HEK293 (cell line): ENCODE results near the gene PAFAH1B2.

ENCODE experiments used
- CTCF ChIA-PET: fragments of 350-600 bp; formaldehyde crosslinking; extraction: SDS; loops from one replicate; lab custom pipeline; 2021; ENCODE audit warnings: antibody characterized with exemption; lab: Yijun Ruan, JAX
- POLR2A ChIA-PET: fragments of 300-600 bp; formaldehyde crosslinking; extraction: SDS; loops from one replicate; lab custom pipeline; 2020; ENCODE audit warnings: antibody characterized with exemption, inconsistent platforms; lab: Yijun Ruan, JAX
- H3K27ac ChIP-seq: fragments of 200-500 bp; sonication (Bioruptor generic); 2 replicates; pipeline ENCODE4 v1.5.1; 2014; ENCODE audit warnings: low read depth, low read length, control low read depth, inconsistent platforms; ENCODE audit errors: extremely low read depth
- H3K36me3 ChIP-seq, 2 experiments: fragments of 200-500 bp in 1 of 2; sonication (Bioruptor generic) in 1 of 2; 1 replicate in 1 of 2; 2 replicates in 1 of 2; pipeline ENCODE4 v1.5.1; 2014 to 2017; ENCODE audit warnings: inconsistent platforms in 2 of 2, low read length in 2 of 2; ENCODE audit not compliant: control insufficient read depth in 2 of 2, insufficient read depth in 1 of 2
- H3K4me1 ChIP-seq: fragments of 200-500 bp; sonication (Bioruptor generic); 2 replicates; pipeline ENCODE4 v1.5.1; 2014; ENCODE audit warnings: mild to moderate bottlenecking, low read length, inconsistent platforms; ENCODE audit not compliant: control insufficient read depth, insufficient read depth
- H3K4me3 ChIP-seq: 2 replicates; pipeline ENCODE4 v1.5.1; 2011; ENCODE audit warnings: low read depth, mild to moderate bottlenecking, control low read depth, low read length, moderate library complexity
- H3K9me3 ChIP-seq: fragments of 200-500 bp; sonication (Bioruptor generic); 2 replicates; pipeline ENCODE4 v1.5.1; 2014; ENCODE audit warnings: low read depth, low read length, inconsistent platforms; ENCODE audit not compliant: control insufficient read depth, insufficient read depth
- BCL6B ChIP-seq: fragments of 450-650 bp; formaldehyde crosslinking; IDR thresholded peaks from 2 replicates; pipeline ENCODE4 v1.5.1; 2017; ENCODE audit warnings: missing biosample characterization, missing genetic modification characterization
- GLI4 ChIP-seq: fragments of 450-650 bp; formaldehyde crosslinking; IDR thresholded peaks from 2 replicates; pipeline ENCODE4 v1.5.1; 2016; ENCODE audit warnings: missing biosample characterization, missing genetic modification characterization
- GLIS1 ChIP-seq: fragments of 450-650 bp; formaldehyde crosslinking; IDR thresholded peaks from 2 replicates; pipeline ENCODE4 v1.5.1; 2016; ENCODE audit warnings: missing biosample characterization, missing genetic modification characterization
- GLIS2 ChIP-seq: fragments of 450-650 bp; formaldehyde crosslinking; IDR thresholded peaks from 2 replicates; pipeline ENCODE4 v1.5.1; 2016; ENCODE audit warnings: missing biosample characterization, missing genetic modification characterization
- HOXC10 ChIP-seq: sonication (generic); formaldehyde crosslinking; IDR thresholded peaks from 2 replicates; pipeline ENCODE4 v1.8.1; 2023; ENCODE audit warnings: mild to moderate bottlenecking, missing genetic modification reagents
- KLF10 ChIP-seq: fragments of 450-650 bp; IDR thresholded peaks from 2 replicates; pipeline ENCODE4 v1.5.1; 2018; ENCODE audit warnings: missing biosample characterization, mild to moderate bottlenecking, missing genetic modification characterization
- MEIS1 ChIP-seq: sonication (generic); formaldehyde crosslinking; IDR thresholded peaks from 2 replicates; pipeline ENCODE4 v1.8.1; 2022; ENCODE audit warnings: missing genetic modification reagents, mild to moderate bottlenecking, borderline replicate concordance
- ZBTB1 ChIP-seq: fragments of 450-650 bp; formaldehyde crosslinking; IDR thresholded peaks from 2 replicates; pipeline ENCODE4 v1.5.1; 2016; ENCODE audit warnings: missing biosample characterization, missing genetic modification characterization
- ZBTB8A ChIP-seq: fragments of 450-650 bp; formaldehyde crosslinking; IDR thresholded peaks from 2 replicates; pipeline ENCODE4 v1.5.1; 2016; ENCODE audit warnings: missing biosample characterization, missing genetic modification characterization
- ZFP41 ChIP-seq: fragments of 450-650 bp; formaldehyde crosslinking; IDR thresholded peaks from 2 replicates; pipeline ENCODE4 v1.5.1; 2016; ENCODE audit warnings: missing biosample characterization, missing genetic modification characterization, borderline replicate concordance
- ZNF121 ChIP-seq: fragments of 450-650 bp; formaldehyde crosslinking; IDR thresholded peaks from 2 replicates; pipeline ENCODE4 v1.5.1; 2016; ENCODE audit warnings: missing biosample characterization, missing genetic modification characterization
- ZNF169 ChIP-seq: fragments of 450-650 bp; formaldehyde crosslinking; IDR thresholded peaks from 2 replicates; pipeline ENCODE4 v1.5.1; 2016; ENCODE audit warnings: missing biosample characterization, missing genetic modification characterization
- ZNF223 ChIP-seq: fragments of 450-650 bp; formaldehyde crosslinking; IDR thresholded peaks from 2 replicates; pipeline ENCODE4 v1.5.1; 2016; ENCODE audit warnings: missing biosample characterization, missing genetic modification characterization
- ZNF335 ChIP-seq: fragments of 450-650 bp; formaldehyde crosslinking; conservative IDR thresholded peaks from 2 replicates; pipeline ENCODE4 v1.5.1; 2016; ENCODE audit warnings: missing biosample characterization, missing genetic modification characterization
- ZNF423 ChIP-seq: fragments of 450-650 bp; formaldehyde crosslinking; IDR thresholded peaks from 2 replicates; pipeline ENCODE4 v1.5.1; 2016; ENCODE audit warnings: missing biosample characterization, missing genetic modification characterization
- ZNF501 ChIP-seq: fragments of 450-650 bp; formaldehyde crosslinking; IDR thresholded peaks from 2 replicates; pipeline ENCODE4 v1.5.1; 2016; ENCODE audit warnings: missing biosample characterization, missing genetic modification characterization
- ZNF585B ChIP-seq: fragments of 450-650 bp; formaldehyde crosslinking; IDR thresholded peaks from 2 replicates; pipeline ENCODE4 v1.5.1; 2016; ENCODE audit warnings: missing biosample characterization, missing genetic modification characterization
- ZNF610 ChIP-seq: fragments of 450-650 bp; formaldehyde crosslinking; IDR thresholded peaks from 2 replicates; pipeline ENCODE4 v1.5.1; 2016; ENCODE audit warnings: missing biosample characterization, missing genetic modification characterization, borderline replicate concordance
- ZNF76 ChIP-seq: fragments of 450-650 bp; formaldehyde crosslinking; IDR thresholded peaks from 2 replicates; pipeline ENCODE4; 2016; ENCODE audit warnings: low read depth, missing biosample characterization, missing genetic modification characterization, borderline replicate concordance
- ZNF837 ChIP-seq: fragments of 450-650 bp; formaldehyde crosslinking; IDR thresholded peaks from 2 replicates; pipeline ENCODE4 v1.5.1; 2016; ENCODE audit warnings: missing biosample characterization, missing genetic modification characterization
- ZNF843 ChIP-seq: fragments of 450-650 bp; formaldehyde crosslinking; IDR thresholded peaks from 2 replicates; pipeline ENCODE4 v1.5.1; 2016; ENCODE audit warnings: missing biosample characterization, missing genetic modification characterization
- ZXDB ChIP-seq: fragments of 450-650 bp; formaldehyde crosslinking; IDR thresholded peaks from 2 replicates; pipeline ENCODE4 v1.5.1; 2016; ENCODE audit warnings: missing biosample characterization, missing genetic modification characterization
- TF ChIP-seq, protein P1 (sequence below): fragments of 450-650 bp; formaldehyde crosslinking; IDR thresholded peaks from 2 replicates; pipeline ENCODE4 v1.5.1; 2016; ENCODE audit warnings: missing biosample characterization, missing genetic modification characterization
- TF ChIP-seq, protein P2 (sequence below): fragments of 450-650 bp; formaldehyde crosslinking; IDR thresholded peaks from 2 replicates; pipeline ENCODE4 v1.5.1; 2016; ENCODE audit warnings: missing biosample characterization, missing genetic modification characterization

The PAFAH1B2 gene

DNA sequence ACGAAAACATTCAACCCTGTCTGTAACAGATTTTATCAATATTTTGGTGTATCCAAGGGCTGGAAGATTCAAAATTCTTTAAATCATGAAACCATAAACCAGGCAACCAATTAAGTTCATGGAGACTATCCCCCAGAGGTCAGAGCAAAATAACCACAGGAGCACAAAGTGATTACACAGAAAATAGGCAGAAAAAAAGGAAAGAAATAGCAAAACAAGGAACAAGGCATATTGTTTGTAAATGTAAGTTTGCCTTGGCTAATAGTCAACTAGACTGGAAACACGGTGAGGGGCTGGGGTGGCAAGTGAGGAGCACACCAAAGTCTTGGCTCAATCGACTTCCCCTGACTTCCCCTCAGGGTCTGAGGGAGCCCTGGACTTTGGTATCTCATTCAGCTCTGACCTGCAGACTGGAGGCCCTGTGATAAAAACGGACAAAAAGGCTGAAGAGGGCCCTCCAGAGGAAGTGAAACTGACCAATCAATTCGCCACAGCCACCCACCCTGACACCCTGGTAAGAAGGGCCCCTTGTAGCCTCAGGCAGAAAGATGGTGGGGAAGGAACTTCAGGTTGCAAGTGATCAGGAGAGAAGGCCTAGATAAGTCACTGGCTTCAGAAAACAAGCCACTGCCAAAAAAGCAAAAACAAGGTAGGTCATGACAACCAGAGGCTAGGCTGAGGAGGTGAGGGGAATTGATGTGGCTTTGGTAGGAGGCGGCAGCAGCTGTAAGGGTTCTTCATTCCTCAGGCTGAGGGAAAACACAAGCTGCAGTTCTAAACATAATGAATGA is 47.7 kb upstream of the PAFAH1B2 start (continued):
- TF ChIP-seq KLF10 (tag by site-specific recombination) (no peak), ZNF121 (no peak), ZFP41 (tag by site-specific recombination) (no peak)

GRCh38 chr11:117097014-117097388 is 47.1 kb upstream of the PAFAH1B2 start:
- H3K9me3 ChIP-seq: no peaks in the 10 kb centered on the region
- CTCF ChIA-PET: interaction anchor here (0.7 to 1.0 kb wide), 4 partner anchors 9 to 124 kb away, joined by 3 to 7 read pairs (median 5); no protein-coding TSS in a partner anchor

GRCh38 chr11:117097389-117098268 is 46.5 kb upstream of the PAFAH1B2 start:
- no peaks in the 10 kb centered on the region for H3K9me3 ChIP-seq
- peak overlapping the region; percentile 81 for H3K27ac ChIP-seq
- no peaks in the 10 kb centered on the region for H3K4me1 ChIP-seq
- no peaks in the 10 kb centered on the region for H3K36me3 ChIP-seq
- CTCF ChIA-PET: interaction anchor here (0.6 to 1.0 kb wide), 5 partner anchors 8 to 125 kb away, joined by 3 to 7 read pairs (median 4); no protein-coding TSS in a partner anchor
- POLR2A ChIA-PET: interaction anchor here (0.7 to 2.5 kb wide), 3 partner anchors 47 to 207 kb away, joined by 3 to 7 read pairs (median 3); partner anchors contain the start of gene PAFAH1B2
- H3K4me3 ChIP-seq: peak overlapping the region; percentile 96
- TF ChIP-seq ZNF335 (tag by site-specific recombination): peak; percentile 58
- peak; percentile 61; the same call in 1 of the 2 replicates for TF ChIP-seq ZNF223 (tag by site-specific recombination)
- peak; percentile 55; the same call in 1 of the 2 replicates for TF ChIP-seq GLIS2 (tag by site-specific recombination)
- TF ChIP-seq ZXDB (tag by site-specific recombination): 0 out of 2 replicates have a peak, but pooled peaks have one; percentile 22
- no peak for TF ChIP-seq ZBTB1 (tag by site-specific recombination)
- TF ChIP-seq GLIS1 (tag by site-specific recombination): peak; percentile 66
- no peak for TF ChIP-seq HOXC10
- peak; percentile 44; the same call in 1 of the 2 replicates for TF ChIP-seq ZNF76 (tag by site-specific recombination)
- no peak for TF ChIP-seq ZNF423 (tag by site-specific recombination)
- peak; percentile 47 for TF ChIP-seq ZBTB8A
- 0 out of 2 replicates have a peak, but pooled peaks have one; percentile 26 for TF ChIP-seq MEIS1 (CRISPR knock-in tag)

More at GRCh38 chr11:117097014-117097388, 47.1 kb upstream of the PAFAH1B2 start:
- no peaks in the 10 kb centered on the region for H3K36me3 ChIP-seq
- TF ChIP-seq ZNF610 (tag by site-specific recombination): no peak
- no peak for TF ChIP-seq ZNF843 (tag by site-specific recombination)
- TF ChIP-seq BCL6B (tag by site-specific recombination): no peak
- TF ChIP-seq ZNF169: no peak
- no peak for TF ChIP-seq GLI4 (tag by site-specific recombination)
- TF ChIP-seq, protein P1, sequence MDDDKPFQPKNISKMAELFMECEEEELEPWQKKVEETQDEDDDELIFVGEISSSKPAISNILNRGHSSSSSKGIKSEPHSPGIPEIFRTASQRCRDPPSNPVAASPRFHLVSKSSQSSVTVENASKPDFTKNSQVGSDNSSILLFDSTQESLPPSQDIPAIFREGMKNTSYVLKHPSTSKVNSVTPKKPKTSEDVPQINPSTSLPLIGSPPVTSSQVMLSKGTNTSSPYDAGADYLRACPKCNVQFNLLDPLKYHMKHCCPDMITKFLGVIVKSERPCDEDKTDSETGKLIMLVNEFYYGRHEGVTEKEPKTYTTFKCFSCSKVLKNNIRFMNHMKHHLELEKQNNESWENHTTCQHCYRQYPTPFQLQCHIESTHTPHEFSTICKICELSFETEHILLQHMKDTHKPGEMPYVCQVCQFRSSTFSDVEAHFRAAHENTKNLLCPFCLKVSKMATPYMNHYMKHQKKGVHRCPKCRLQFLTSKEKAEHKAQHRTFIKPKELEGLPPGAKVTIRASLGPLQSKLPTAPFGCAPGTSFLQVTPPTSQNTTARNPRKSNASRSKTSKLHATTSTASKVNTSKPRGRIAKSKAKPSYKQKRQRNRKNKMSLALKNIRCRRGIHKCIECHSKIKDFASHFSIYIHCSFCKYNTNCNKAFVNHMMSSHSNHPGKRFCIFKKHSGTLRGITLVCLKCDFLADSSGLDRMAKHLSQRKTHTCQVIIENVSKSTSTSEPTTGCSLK: no peak
- TF ChIP-seq ZBTB1 (tag by site-specific recombination): no peak
- TF ChIP-seq ZNF837 (tag by site-specific recombination): no peak
- no peak for TF ChIP-seq ZNF585B
- TF ChIP-seq, protein P2, sequence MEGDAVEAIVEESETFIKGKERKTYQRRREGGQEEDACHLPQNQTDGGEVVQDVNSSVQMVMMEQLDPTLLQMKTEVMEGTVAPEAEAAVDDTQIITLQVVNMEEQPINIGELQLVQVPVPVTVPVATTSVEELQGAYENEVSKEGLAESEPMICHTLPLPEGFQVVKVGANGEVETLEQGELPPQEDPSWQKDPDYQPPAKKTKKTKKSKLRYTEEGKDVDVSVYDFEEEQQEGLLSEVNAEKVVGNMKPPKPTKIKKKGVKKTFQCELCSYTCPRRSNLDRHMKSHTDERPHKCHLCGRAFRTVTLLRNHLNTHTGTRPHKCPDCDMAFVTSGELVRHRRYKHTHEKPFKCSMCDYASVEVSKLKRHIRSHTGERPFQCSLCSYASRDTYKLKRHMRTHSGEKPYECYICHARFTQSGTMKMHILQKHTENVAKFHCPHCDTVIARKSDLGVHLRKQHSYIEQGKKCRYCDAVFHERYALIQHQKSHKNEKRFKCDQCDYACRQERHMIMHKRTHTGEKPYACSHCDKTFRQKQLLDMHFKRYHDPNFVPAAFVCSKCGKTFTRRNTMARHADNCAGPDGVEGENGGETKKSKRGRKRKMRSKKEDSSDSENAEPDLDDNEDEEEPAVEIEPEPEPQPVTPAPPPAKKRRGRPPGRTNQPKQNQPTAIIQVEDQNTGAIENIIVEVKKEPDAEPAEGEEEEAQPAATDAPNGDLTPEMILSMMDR: no peak
- TF ChIP-seq ZNF501 (tag by site-specific recombination): no peak
- POLR2A ChIA-PET: interaction anchor here (0.7 to 2.5 kb wide), 2 partner anchors 48 to 207 kb away, joined by 3 to 7 read pairs; partner anchors contain the start of gene PAFAH1B2
- peak overlapping the region; percentile 96 for H3K4me3 ChIP-seq
- H3K4me1 ChIP-seq: no peaks in the 10 kb centered on the region
- no peak overlapping the region for H3K27ac ChIP-seq
